PC-3 (cell line): ENCODE results near the gene INIP. TPM values are rescaled to one million over a fixed set of nuclear protein-coding genes. Genes with fewer than 3 reads are reported as not detected.

ENCODE experiments used
- ATAC-seq: fragments of 200-7000 bp; cut with Tn5 transposase; 2 replicates; pipeline ENCODE4 v1.9.1; 2020; ENCODE audit warnings: mild to moderate bottlenecking, moderate library complexity
- BruUV-seq: library from RNA; stranded (reverse); fragments of 400-500 nt; replicated peaks from 2 replicates; lab custom pipeline; 2021; lab: Mats Ljungman, UMichigan
- CTCF ChIA-PET: fragments of 300-600 bp; sonication (Branson Sonifier 250); formaldehyde crosslinking; loops from one replicate; lab custom pipeline; 2022; ENCODE audit warnings: antibody characterized with exemption; lab: Charles Lee
- POLR2A ChIA-PET: fragments of 300-600 bp; sonication (Branson Sonifier 250); formaldehyde crosslinking; loops from one replicate; lab custom pipeline; 2022; ENCODE audit warnings: antibody characterized with exemption; ENCODE audit not compliant: unreplicated experiment; lab: Charles Lee
- DNase-seq: peaks from one replicate; pipeline ENCODE4 v3.0.0-alpha.2; 2015
- H2AFZ ChIP-seq: fragments of 300-600 bp; sonication (generic); 2 replicates; pipeline ENCODE4 v1.6.0; 2016; ENCODE audit warnings: antibody characterized with exemption, low read length
- H3F3A ChIP-seq: fragments of 300-600 bp; sonication (generic); one replicate; pipeline ENCODE4 v1.6.0; 2017; ENCODE audit warnings: antibody characterized with exemption, low read length, control low read depth, mild to moderate bottlenecking; ENCODE audit not compliant: unreplicated experiment
- H3K27ac ChIP-seq: fragments of 300-600 bp; sonication (generic); 2 replicates; pipeline ENCODE4 v1.5.1; 2016; ENCODE audit warnings: mild to moderate bottlenecking, low read length
- H3K27me3 ChIP-seq: fragments of 300-600 bp; sonication (generic); 2 replicates; pipeline ENCODE4 v1.6.1; 2016; ENCODE audit warnings: low read length, mixed read lengths
- H3K36me3 ChIP-seq: fragments of 300-600 bp; sonication (generic); 2 replicates; pipeline ENCODE4 v1.6.1; 2016; ENCODE audit warnings: low read depth, mixed run types, low read length, mixed read lengths
- H3K4me1 ChIP-seq: fragments of 300-600 bp; sonication (generic); 2 replicates; pipeline ENCODE4 v1.5.1; 2016; ENCODE audit warnings: low read length; ENCODE audit not compliant: insufficient read depth
- H3K4me2 ChIP-seq: fragments of 300-600 bp; sonication (generic); 2 replicates; pipeline ENCODE4 v1.6.0; 2016; ENCODE audit warnings: low read length
- H3K4me3 ChIP-seq: fragments of 300-600 bp; sonication (generic); 2 replicates; pipeline ENCODE4 v1.5.1; 2016; ENCODE audit warnings: mild to moderate bottlenecking, low read length, mixed read lengths
- H3K79me2 ChIP-seq: fragments of 300-600 bp; sonication (generic); 2 replicates; pipeline ENCODE4 v1.6.1; 2017; ENCODE audit warnings: low read length, mixed read lengths
- H3K9ac ChIP-seq: fragments of 300-600 bp; sonication (generic); 2 replicates; pipeline ENCODE4 v1.6.0; 2016; ENCODE audit warnings: mild to moderate bottlenecking, low read length
- H3K9me2 ChIP-seq: fragments of 300-600 bp; sonication (generic); replicated peaks from 2 replicates; pipeline ENCODE4 v1.6.1; 2016; ENCODE audit warnings: mixed run types, low read length, mixed read lengths
- H3K9me3 ChIP-seq: fragments of 300-600 bp; sonication (generic); 2 replicates; pipeline ENCODE4 v1.6.1; 2016; ENCODE audit warnings: low read length, mixed read lengths
- H4K20me1 ChIP-seq: fragments of 300-600 bp; sonication (generic); 2 replicates; pipeline ENCODE4 v1.6.1; 2016; ENCODE audit warnings: low read length, mixed read lengths
- EZH2 ChIP-seq: fragments of 300-600 bp; sonication (generic); IDR thresholded peaks from one replicate; pipeline ENCODE4 v1.6.1; 2017; ENCODE audit warnings: antibody characterized with exemption, mild to moderate bottlenecking, low read length; ENCODE audit not compliant: unreplicated experiment
- EZH2phosphoT487 ChIP-seq: fragments of 300-600 bp; sonication (generic); IDR thresholded peaks from 2 replicates; pipeline ENCODE4 v1.6.1; 2018; ENCODE audit warnings: mild to moderate bottlenecking, antibody characterized with exemption, low read length, borderline replicate concordance
- intact Hi-C: fragments of 100-400 bp; cut with micrococcal nuclease; formaldehyde crosslinking; loops from 2 replicates; pipeline ENCODE4 v1.9.0; 2023
- total RNA-seq: library from RNA; depleted of rRNA; stranded (reverse); fragments of >200 nt; gene quantifications from 2 replicates; pipeline ENCODE4 v1.2.3, GENCODE V29; 2014
- TF ChIP-seq, protein P1 (sequence below): fragments of 300-600 bp; sonication (generic); conservative IDR thresholded peaks from 2 replicates; pipeline ENCODE4 v1.5.1; 2017; ENCODE audit warnings: antibody characterized with exemption, low read depth, mild to moderate bottlenecking, low read length

Gene INIP
- total RNA-seq, 1 experiment from 2014 or later, result 15.1 TPM

DNA sequence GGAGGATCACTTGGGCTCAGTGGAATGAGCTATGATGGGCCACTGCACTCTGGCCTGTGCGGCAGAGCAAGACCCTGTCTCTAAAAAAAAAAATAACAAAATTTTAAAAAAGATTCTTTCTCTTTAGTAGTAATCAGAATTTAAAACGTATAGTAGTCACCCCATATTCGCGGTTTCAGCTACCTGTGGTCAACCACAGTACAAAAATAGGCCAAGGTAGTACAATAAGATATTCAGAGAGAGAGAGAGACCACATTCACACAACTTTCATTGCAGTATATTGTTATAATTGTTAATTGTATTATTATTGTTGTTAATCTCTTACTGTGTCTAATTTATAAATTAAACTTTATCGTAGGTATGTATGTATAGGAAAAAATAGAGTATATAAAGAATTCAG is 18.7 kb downstream of the INIP start:
- TF ChIP-seq EZH2phosphoT487, result no peak
- TF ChIP-seq, protein P1, sequence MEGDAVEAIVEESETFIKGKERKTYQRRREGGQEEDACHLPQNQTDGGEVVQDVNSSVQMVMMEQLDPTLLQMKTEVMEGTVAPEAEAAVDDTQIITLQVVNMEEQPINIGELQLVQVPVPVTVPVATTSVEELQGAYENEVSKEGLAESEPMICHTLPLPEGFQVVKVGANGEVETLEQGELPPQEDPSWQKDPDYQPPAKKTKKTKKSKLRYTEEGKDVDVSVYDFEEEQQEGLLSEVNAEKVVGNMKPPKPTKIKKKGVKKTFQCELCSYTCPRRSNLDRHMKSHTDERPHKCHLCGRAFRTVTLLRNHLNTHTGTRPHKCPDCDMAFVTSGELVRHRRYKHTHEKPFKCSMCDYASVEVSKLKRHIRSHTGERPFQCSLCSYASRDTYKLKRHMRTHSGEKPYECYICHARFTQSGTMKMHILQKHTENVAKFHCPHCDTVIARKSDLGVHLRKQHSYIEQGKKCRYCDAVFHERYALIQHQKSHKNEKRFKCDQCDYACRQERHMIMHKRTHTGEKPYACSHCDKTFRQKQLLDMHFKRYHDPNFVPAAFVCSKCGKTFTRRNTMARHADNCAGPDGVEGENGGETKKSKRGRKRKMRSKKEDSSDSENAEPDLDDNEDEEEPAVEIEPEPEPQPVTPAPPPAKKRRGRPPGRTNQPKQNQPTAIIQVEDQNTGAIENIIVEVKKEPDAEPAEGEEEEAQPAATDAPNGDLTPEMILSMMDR, result no peak
- no peak for TF ChIP-seq EZH2
- H3K4me1 ChIP-seq, result no peaks in the 10 kb centered on the region
- ATAC-seq (no peak), DNase-seq (no peak)
- H3K27me3 ChIP-seq, result no peaks in the 10 kb centered on the region
- H4K20me1 ChIP-seq, result no peaks in the 10 kb centered on the region
- no TSS peak for BruUV-seq
- H3K27ac ChIP-seq, result no peak overlapping the region
- H3K9ac ChIP-seq, result no peak overlapping the region
- ChIA-PET POLR2A (no interaction called here), CTCF (no interaction called here)
- H3K9me2 ChIP-seq, result no peaks in the 10 kb centered on the region
- no peaks in the 10 kb centered on the region for H3K9me3 ChIP-seq
- H2AFZ ChIP-seq, result no peak overlapping the region
- H3F3A ChIP-seq, result no peaks in the 10 kb centered on the region
- H3K4me2 ChIP-seq, result no peak overlapping the region
- H3K4me3 ChIP-seq, result no peak overlapping the region
- intact Hi-C loops, result no loop called here
- H3K36me3 ChIP-seq, result peaks cover 5% of the 10 kb centered on the region; the same call in 1 of the 2 replicates
- H3K79me2 ChIP-seq, result peaks cover 8% of the 10 kb centered on the region; the same call in 1 of the 2 replicates

- intact Hi-C loops, result no loop called here
These were observed 21.5 kb downstream of the INIP start for GRCh38 chr9:112696461-112696860.

More at GRCh38 chr9:112696461-112696860, 21.5 kb downstream of the INIP start:
- Histone ChIP-seq H3K79me2 (no peaks in the 10 kb centered on the region), H3K36me3 (peaks cover 9% of the 10 kb centered on the region; the same call in 1 of the 2 replicates), H3K4me3 (no peak overlapping the region), H4K20me1 (no peaks in the 10 kb centered on the region), H3K9me2 (no peaks in the 10 kb centered on the region), H3K4me2 (no peak overlapping the region), H3K27me3 (no peaks in the 10 kb centered on the region), H3K27ac (no peak overlapping the region), H2AFZ (no peak overlapping the region), H3K9me3 (no peaks in the 10 kb centered on the region), H3K9ac (no peak overlapping the region), H3F3A (no peaks in the 10 kb centered on the region), H3K4me1 (no peaks in the 10 kb centered on the region)
- ChIA-PET CTCF (no interaction called here), POLR2A (no interaction called here)
- ATAC-seq (no peak), DNase-seq (no peak)
- no TSS peak for BruUV-seq
- TF ChIP-seq, protein P1, result no peak
- TF ChIP-seq EZH2phosphoT487 (no peak), EZH2 (no peak)
